K562 (cell line): Measurements from ENCODE around the gene IQCC.

Experiments
- ESRRB ChIP-seq: fragments of 250-450 bp; sonication (Bioruptor Pico); IDR thresholded peaks from 2 replicates; pipeline ENCODE4 v1.5.0; 2020; ENCODE audit warnings: mild to moderate bottlenecking, moderate library complexity, borderline replicate concordance
- ETV1 ChIP-seq: fragments of 450-650 bp; conservative IDR thresholded peaks from 2 replicates; pipeline ENCODE4 v1.6.1; 2016; ENCODE audit warnings: missing genetic modification characterization, control low read depth, low read depth, missing compliant biosample characterization
- FOS ChIP-seq: IDR thresholded peaks from 3 replicates; pipeline ENCODE4 v1.6.1; 2011; ENCODE audit not compliant: insufficient read length; ENCODE audit errors: extremely low read depth
- FOXA3 ChIP-seq, 2 experiments: fragments of 450-650 bp in 1 of 2; sonication (generic) in 1 of 2; formaldehyde crosslinking; IDR thresholded peaks in 1 of 2; conservative IDR thresholded peaks in 1 of 2; 2 replicates each; pipeline versions ENCODE4 v1.4.0 to v1.8.0; 2020 to 2022; ENCODE audit warnings: mild to moderate bottlenecking in 2 of 2, missing genetic modification reagents in 1 of 2
- FOXM1 ChIP-seq, 2 experiments: fragments of 450-650 bp in 1 of 2; sonication (generic) in 1 of 2; formaldehyde crosslinking in 1 of 2; IDR thresholded peaks; 2 replicates each; pipeline versions ENCODE4 v1.6.1 to v1.9.0; 2017 to 2022; ENCODE audit warnings: low read depth in 2 of 2, mild to moderate bottlenecking in 2 of 2, missing genetic modification reagents in 1 of 2, moderate library complexity in 1 of 2
- NRF1 ChIP-seq, 2 experiments: fragments of 450-650 bp; IDR thresholded peaks in 1 of 2; conservative IDR thresholded peaks in 1 of 2; 2 replicates each; pipeline ENCODE4 v1.6.1; 2014; ENCODE audit warnings: mild to moderate bottlenecking in 2 of 2
- POLR2AphosphoS5 ChIP-seq: IDR thresholded peaks from 2 replicates; pipeline ENCODE4 v1.6.1; 2011; ENCODE audit warnings: mild to moderate bottlenecking, low read depth, low read length, moderate library complexity; ENCODE audit not compliant: control insufficient read depth, insufficient read depth
- RB1 ChIP-seq: fragments of 450-650 bp; IDR thresholded peaks from 2 replicates; pipeline ENCODE4 v1.6.1; 2017; ENCODE audit warnings: low read depth, mild to moderate bottlenecking
- SRSF9 ChIP-seq: fragments of 200-400 bp; formaldehyde crosslinking; IDR thresholded peaks from 2 replicates; pipeline ENCODE4 v1.6.1; 2017; ENCODE audit warnings: low read depth, low read length, borderline replicate concordance
- TCF3 ChIP-seq: sonication (generic); formaldehyde crosslinking; IDR thresholded peaks from 2 replicates; pipeline ENCODE4 v1.4.0; 2020; ENCODE audit warnings: mild to moderate bottlenecking, missing genetic modification reagents
- ZNF274 ChIP-seq: IDR thresholded peaks from 2 replicates; pipeline ENCODE4 v1.6.1; 2011; ENCODE audit warnings: low read depth, mild to moderate bottlenecking, low read length, moderate library complexity, borderline replicate concordance
- TF ChIP-seq, protein P1 (sequence below), 3 experiments: IDR thresholded peaks in 2 of 3; conservative IDR thresholded peaks in 1 of 3; 2 replicates each; pipeline ENCODE4 v1.5.1; 2011 to 2012; ENCODE audit warnings: low read length in 3 of 3, mild to moderate bottlenecking in 3 of 3, control low read depth in 2 of 3, improper control_type of control experiment in 1 of 3, inconsistent platforms in 1 of 3, low read depth in 1 of 3, mixed read lengths in 1 of 3, moderate library complexity in 1 of 3; ENCODE audit not compliant: insufficient read depth in 2 of 3
- TF ChIP-seq, protein P2 (sequence below), 2 experiments: fragments of 450-650 bp; formaldehyde crosslinking in 1 of 2; IDR thresholded peaks; 2 replicates each; pipeline versions ENCODE4 v1.4.0 to v1.6.1; 2014 to 2020; ENCODE audit warnings: mild to moderate bottlenecking in 2 of 2, borderline replicate concordance in 1 of 2, low read depth in 1 of 2
- TF ChIP-seq, protein P3 (sequence below): fragments of 250-450 bp; sonication (Bioruptor Pico); IDR thresholded peaks from 2 replicates; pipeline ENCODE4 v1.5.0; 2020; ENCODE audit warnings: mild to moderate bottlenecking, borderline replicate concordance

DNA sequence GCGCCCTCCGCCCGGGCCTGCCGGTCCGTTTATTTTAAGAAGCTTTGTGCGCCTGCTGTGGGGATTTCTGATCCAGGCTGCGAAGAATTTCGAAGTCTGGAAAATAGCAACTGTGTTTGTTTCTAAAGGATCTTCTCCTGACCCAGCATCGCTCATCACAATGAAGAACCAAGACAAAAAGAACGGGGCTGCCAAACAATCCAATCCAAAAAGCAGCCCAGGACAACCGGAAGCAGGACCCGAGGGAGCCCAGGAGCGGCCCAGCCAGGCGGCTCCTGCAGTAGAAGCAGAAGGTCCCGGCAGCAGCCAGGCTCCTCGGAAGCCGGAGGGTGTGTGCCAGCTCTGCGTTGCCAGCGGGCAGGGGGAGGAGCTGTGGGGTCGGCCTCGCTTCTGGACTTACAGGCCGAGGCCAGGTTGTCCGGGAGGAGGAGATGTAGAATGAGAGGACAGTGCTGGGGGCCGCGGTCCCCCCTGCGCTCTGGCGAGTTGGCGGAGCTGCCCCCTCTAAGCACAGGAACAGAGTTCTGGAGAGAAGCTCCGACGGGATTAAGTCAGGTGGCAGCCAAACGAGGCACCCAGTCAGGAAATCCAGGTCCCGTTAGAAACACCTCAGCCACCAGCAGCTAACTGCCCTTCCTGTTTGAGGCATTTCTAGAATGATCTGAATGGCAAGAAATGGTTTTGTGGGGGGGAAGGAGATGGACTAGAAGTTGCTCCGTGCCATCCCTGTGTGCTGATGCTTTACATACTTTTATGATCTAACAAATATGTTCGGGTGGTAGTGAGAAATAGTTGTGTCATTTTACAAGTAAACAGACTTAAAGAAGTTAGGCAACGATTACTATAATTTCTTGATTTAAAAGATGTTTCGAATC lies 25.0 kb upstream of the IQCC start:
- TF ChIP-seq TCF3 (CRISPR knock-in tag) = no peak
- TF ChIP-seq, protein P1, sequence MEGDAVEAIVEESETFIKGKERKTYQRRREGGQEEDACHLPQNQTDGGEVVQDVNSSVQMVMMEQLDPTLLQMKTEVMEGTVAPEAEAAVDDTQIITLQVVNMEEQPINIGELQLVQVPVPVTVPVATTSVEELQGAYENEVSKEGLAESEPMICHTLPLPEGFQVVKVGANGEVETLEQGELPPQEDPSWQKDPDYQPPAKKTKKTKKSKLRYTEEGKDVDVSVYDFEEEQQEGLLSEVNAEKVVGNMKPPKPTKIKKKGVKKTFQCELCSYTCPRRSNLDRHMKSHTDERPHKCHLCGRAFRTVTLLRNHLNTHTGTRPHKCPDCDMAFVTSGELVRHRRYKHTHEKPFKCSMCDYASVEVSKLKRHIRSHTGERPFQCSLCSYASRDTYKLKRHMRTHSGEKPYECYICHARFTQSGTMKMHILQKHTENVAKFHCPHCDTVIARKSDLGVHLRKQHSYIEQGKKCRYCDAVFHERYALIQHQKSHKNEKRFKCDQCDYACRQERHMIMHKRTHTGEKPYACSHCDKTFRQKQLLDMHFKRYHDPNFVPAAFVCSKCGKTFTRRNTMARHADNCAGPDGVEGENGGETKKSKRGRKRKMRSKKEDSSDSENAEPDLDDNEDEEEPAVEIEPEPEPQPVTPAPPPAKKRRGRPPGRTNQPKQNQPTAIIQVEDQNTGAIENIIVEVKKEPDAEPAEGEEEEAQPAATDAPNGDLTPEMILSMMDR (IDR thresholded peaks at IDR 0.05 in 2 of 3, conservative IDR thresholded peaks at IDR 0.05 in 1 of 3; ENCODE audit: insufficient read depth in 2 of 3, low read depth in 1 of 3, low read length in 3 of 3) = no peak
- TF ChIP-seq FOXM1 (IDR thresholded peaks at IDR 0.05; ENCODE audit: low read depth) = no peak
- TF ChIP-seq FOXM1 (CRISPR knock-in tag; IDR thresholded peaks at IDR 0.05; ENCODE audit: low read depth) = no peak
- TF ChIP-seq SRSF9 = no peak
- TF ChIP-seq, protein P2, sequence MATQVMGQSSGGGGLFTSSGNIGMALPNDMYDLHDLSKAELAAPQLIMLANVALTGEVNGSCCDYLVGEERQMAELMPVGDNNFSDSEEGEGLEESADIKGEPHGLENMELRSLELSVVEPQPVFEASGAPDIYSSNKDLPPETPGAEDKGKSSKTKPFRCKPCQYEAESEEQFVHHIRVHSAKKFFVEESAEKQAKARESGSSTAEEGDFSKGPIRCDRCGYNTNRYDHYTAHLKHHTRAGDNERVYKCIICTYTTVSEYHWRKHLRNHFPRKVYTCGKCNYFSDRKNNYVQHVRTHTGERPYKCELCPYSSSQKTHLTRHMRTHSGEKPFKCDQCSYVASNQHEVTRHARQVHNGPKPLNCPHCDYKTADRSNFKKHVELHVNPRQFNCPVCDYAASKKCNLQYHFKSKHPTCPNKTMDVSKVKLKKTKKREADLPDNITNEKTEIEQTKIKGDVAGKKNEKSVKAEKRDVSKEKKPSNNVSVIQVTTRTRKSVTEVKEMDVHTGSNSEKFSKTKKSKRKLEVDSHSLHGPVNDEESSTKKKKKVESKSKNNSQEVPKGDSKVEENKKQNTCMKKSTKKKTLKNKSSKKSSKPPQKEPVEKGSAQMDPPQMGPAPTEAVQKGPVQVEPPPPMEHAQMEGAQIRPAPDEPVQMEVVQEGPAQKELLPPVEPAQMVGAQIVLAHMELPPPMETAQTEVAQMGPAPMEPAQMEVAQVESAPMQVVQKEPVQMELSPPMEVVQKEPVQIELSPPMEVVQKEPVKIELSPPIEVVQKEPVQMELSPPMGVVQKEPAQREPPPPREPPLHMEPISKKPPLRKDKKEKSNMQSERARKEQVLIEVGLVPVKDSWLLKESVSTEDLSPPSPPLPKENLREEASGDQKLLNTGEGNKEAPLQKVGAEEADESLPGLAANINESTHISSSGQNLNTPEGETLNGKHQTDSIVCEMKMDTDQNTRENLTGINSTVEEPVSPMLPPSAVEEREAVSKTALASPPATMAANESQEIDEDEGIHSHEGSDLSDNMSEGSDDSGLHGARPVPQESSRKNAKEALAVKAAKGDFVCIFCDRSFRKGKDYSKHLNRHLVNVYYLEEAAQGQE (IDR thresholded peaks at IDR 0.05; ENCODE audit: borderline replicate concordance) = no peak
- TF ChIP-seq, protein P2 (CRISPR knock-in tag; IDR thresholded peaks at IDR 0.05; ENCODE audit: low read depth) = no peak
- TF ChIP-seq NRF1 (conservative IDR thresholded peaks at IDR 0.05 in 1 of 2, IDR thresholded peaks at IDR 0.05 in 1 of 2) = no peak
- no peak for TF ChIP-seq FOS
- TF ChIP-seq ETV1 (tag) = peak; percentile 67; the same call in 1 of the 2 replicates
- no peak for TF ChIP-seq POLR2AphosphoS5
- no peak for TF ChIP-seq FOXA3 (CRISPR knock-in tag; conservative IDR thresholded peaks at IDR 0.05 in 1 of 2, IDR thresholded peaks at IDR 0.05 in 1 of 2)
- TF ChIP-seq, protein P3, sequence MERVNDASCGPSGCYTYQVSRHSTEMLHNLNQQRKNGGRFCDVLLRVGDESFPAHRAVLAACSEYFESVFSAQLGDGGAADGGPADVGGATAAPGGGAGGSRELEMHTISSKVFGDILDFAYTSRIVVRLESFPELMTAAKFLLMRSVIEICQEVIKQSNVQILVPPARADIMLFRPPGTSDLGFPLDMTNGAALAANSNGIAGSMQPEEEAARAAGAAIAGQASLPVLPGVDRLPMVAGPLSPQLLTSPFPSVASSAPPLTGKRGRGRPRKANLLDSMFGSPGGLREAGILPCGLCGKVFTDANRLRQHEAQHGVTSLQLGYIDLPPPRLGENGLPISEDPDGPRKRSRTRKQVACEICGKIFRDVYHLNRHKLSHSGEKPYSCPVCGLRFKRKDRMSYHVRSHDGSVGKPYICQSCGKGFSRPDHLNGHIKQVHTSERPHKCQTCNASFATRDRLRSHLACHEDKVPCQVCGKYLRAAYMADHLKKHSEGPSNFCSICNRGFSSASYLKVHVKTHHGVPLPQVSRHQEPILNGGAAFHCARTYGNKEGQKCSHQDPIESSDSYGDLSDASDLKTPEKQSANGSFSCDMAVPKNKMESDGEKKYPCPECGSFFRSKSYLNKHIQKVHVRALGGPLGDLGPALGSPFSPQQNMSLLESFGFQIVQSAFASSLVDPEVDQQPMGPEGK (CRISPR knock-in tag) = no peak
- TF ChIP-seq ZNF274 = no peak
- TF ChIP-seq RB1 = no peak
- no peak for TF ChIP-seq ESRRB (CRISPR knock-in tag)
